OCI-LY7 (cell line): ENCODE results near the gene HNMT. TPM values are rescaled to one million over a fixed set of nuclear protein-coding genes. Genes with fewer than 3 reads are reported as not detected.

Experiments used
- BruUV-seq: library from RNA; stranded (reverse); fragments of 400-500 nt; replicated peaks from 2 replicates; lab custom pipeline; 2021; lab: Mats Ljungman, UMichigan
- CTCF ChIA-PET: fragments of 300-600 bp; sonication (Branson Sonifier 250); formaldehyde crosslinking; loops from one replicate; lab custom pipeline; 2022; ENCODE audit warnings: antibody characterized with exemption; ENCODE audit not compliant: unreplicated experiment; lab: Charles Lee
- POLR2A ChIA-PET: fragments of 300-600 bp; sonication (Branson Sonifier 250); formaldehyde crosslinking; loops from one replicate; lab custom pipeline; 2022; ENCODE audit warnings: antibody characterized with exemption; lab: Charles Lee
- DNase-seq: peaks from one replicate; pipeline ENCODE4 v3.0.0-alpha.2; 2015; ENCODE audit warnings: low spot score
- H2AFZ ChIP-seq: fragments of 200-600 bp; sonication (generic), shearing (Covaris generic); 2 replicates; pipeline ENCODE4 v1.6.1; 2014; ENCODE audit warnings: mild to moderate bottlenecking, antibody characterized with exemption, low read length, moderate library complexity
- H3K27ac ChIP-seq: fragments of 200-600 bp; sonication (generic); 2 replicates; pipeline ENCODE4 v1.5.1; 2014; ENCODE audit warnings: mixed run types, low read depth, mild to moderate bottlenecking, moderate library complexity, low read length, inconsistent platforms; ENCODE audit not compliant: poor library complexity, severe bottlenecking
- H3K36me3 ChIP-seq: fragments of 200-600 bp; sonication (generic); 2 replicates; pipeline ENCODE4 v1.6.1; 2014; ENCODE audit warnings: mild to moderate bottlenecking, antibody characterized with exemption, low read length, moderate library complexity, mixed read lengths; ENCODE audit not compliant: insufficient read depth
- H3K4me1 ChIP-seq: fragments of 200-600 bp; sonication (generic); 2 replicates; pipeline ENCODE4 v1.5.1; 2014; ENCODE audit warnings: mild to moderate bottlenecking, low read length; ENCODE audit not compliant: insufficient read depth, poor library complexity, severe bottlenecking
- H3K4me2 ChIP-seq: fragments of 200-600 bp; sonication (generic); 2 replicates; pipeline ENCODE4 v1.6.1; 2014; ENCODE audit warnings: mild to moderate bottlenecking, low read length
- H3K4me3 ChIP-seq: fragments of 200-600 bp; sonication (generic); 2 replicates; pipeline ENCODE4 v1.5.1; 2014; ENCODE audit warnings: mild to moderate bottlenecking, low read depth, low read length; ENCODE audit not compliant: poor library complexity, severe bottlenecking
- H3K79me2 ChIP-seq: fragments of 200-600 bp; sonication (generic); 2 replicates; pipeline ENCODE4 v1.6.1; 2016; ENCODE audit warnings: low read depth, mild to moderate bottlenecking, low read length, moderate library complexity, mixed read lengths; ENCODE audit not compliant: insufficient read depth
- H3K9me2 ChIP-seq: fragments of 200-600 bp; sonication (generic); 2 replicates; pipeline ENCODE4 v1.6.1; 2016; ENCODE audit warnings: mild to moderate bottlenecking, low read length, mixed read lengths; ENCODE audit not compliant: insufficient read depth
- H3K9me3 ChIP-seq: fragments of 200-600 bp; sonication (generic); 2 replicates; pipeline ENCODE4 v1.6.1; 2014; ENCODE audit warnings: mild to moderate bottlenecking, mixed run types, low read length, mixed read lengths
- H4K20me1 ChIP-seq: fragments of 200-600 bp; sonication (generic); 2 replicates; pipeline ENCODE4 v1.6.1; 2014; ENCODE audit warnings: mild to moderate bottlenecking, antibody characterized with exemption, low read length, moderate library complexity, mixed read lengths; ENCODE audit not compliant: insufficient read depth
- EZH2phosphoT487 ChIP-seq: fragments of 200-600 bp; sonication (generic); IDR thresholded peaks from 2 replicates; pipeline ENCODE4 v1.6.1; 2018; ENCODE audit warnings: low read depth, borderline replicate concordance, mild to moderate bottlenecking, mixed run types, antibody characterized with exemption, low read length, moderate library complexity, mixed read lengths
- intact Hi-C: fragments of 100-400 bp; cut with micrococcal nuclease; formaldehyde crosslinking; loops from one replicate; pipeline ENCODE4 v1.10.0; 2022; ENCODE audit not compliant: unreplicated experiment
- total RNA-seq, 2 experiments: library from RNA; depleted of rRNA in 1 of 2; stranded (reverse); fragments of >200 nt in 1 of 2; shearing (Covaris generic) in 1 of 2; gene quantifications; 2 replicates each; pipeline ENCODE4 v1.2.3, GENCODE V29; 2014 to 2022
- TF ChIP-seq, protein P1 (sequence below): fragments of 200-600 bp; sonication (generic); conservative IDR thresholded peaks from 2 replicates; pipeline ENCODE4 v1.5.1; 2014; ENCODE audit warnings: mild to moderate bottlenecking, antibody characterized with exemption, low read length, moderate library complexity, mixed read lengths

HNMT gene
- total RNA-seq, 2 experiments from 2014 or later, result not detected

DNA sequence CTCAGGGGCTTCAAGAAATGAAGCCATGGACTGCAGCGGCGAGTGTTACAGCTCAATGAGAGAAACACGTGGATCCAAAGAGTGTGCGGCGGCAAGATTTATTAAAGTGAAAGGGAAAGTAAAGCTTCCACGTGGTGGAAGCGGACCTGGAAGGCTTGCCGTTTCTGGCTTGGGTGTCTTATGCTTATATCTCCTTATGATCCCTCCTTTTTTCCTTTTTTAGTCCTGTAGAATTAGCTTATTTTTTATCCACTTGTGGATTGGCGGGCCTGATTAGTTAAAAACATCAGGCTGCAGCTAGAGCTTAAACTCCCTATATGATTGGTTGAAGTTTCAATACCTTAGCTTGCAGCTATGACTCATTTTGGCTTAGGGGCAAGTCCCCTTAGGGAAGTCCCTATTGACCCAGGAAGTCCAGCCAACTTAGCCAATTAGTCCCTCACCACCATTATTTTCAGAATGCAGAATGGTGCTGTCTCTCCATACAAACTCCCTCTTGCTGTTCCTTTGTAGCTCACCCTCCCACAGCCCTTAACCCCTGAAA lies 11.6 kb upstream of the HNMT start:
- BruUV-seq, result no TSS peak
- intact Hi-C loops, result no loop called here
- Histone ChIP-seq H3K9me3 (no peaks in the 10 kb centered on the region), H3K36me3 (no peaks in the 10 kb centered on the region), H2AFZ (no peak overlapping the region), H3K9me2 (no peaks in the 10 kb centered on the region), H4K20me1 (no peaks in the 10 kb centered on the region), H3K4me1 (no peaks in the 10 kb centered on the region), H3K27ac (no peak overlapping the region), H3K4me2 (no peak overlapping the region), H3K4me3 (no peak overlapping the region), H3K79me2 (no peaks in the 10 kb centered on the region)
- no peak for DNase-seq
- POLR2A ChIA-PET, result interaction anchor here (0.6 to 0.7 kb wide), 3 partner anchors 144 to 260 kb away, joined by 3 read pairs; no protein-coding TSS in a partner anchor
- CTCF ChIA-PET, result no interaction called here
- no peak for TF ChIP-seq EZH2phosphoT487

DNA sequence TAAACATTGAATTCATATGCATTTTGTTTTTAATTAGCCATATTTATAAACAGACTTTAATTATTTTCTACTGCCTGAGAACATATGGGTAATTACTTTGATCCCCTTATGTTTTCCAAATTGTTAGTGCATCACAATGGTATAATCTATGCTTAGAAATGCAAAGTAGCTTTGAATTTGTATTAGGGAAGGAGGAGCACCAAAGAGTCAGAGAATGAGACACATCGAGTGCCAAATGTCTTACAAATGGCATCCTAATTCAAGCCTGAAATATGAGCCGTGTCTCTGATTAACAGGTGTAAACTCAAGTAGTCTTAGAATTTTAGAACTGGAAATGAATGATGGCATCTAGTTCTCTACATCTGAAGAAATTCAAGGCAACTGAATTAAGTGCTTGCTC lies 8.7 kb upstream of the HNMT start:
- H3K4me3 ChIP-seq, result no peak overlapping the region
- ChIA-PET CTCF (no interaction called here), POLR2A (no interaction called here)
- H3K79me2 ChIP-seq, result no peaks in the 10 kb centered on the region
- BruUV-seq, result no TSS peak
- no peak overlapping the region for H3K27ac ChIP-seq
- H3K4me1 ChIP-seq, result no peaks in the 10 kb centered on the region
- TF ChIP-seq EZH2phosphoT487, result no peak
- TF ChIP-seq, protein P1, sequence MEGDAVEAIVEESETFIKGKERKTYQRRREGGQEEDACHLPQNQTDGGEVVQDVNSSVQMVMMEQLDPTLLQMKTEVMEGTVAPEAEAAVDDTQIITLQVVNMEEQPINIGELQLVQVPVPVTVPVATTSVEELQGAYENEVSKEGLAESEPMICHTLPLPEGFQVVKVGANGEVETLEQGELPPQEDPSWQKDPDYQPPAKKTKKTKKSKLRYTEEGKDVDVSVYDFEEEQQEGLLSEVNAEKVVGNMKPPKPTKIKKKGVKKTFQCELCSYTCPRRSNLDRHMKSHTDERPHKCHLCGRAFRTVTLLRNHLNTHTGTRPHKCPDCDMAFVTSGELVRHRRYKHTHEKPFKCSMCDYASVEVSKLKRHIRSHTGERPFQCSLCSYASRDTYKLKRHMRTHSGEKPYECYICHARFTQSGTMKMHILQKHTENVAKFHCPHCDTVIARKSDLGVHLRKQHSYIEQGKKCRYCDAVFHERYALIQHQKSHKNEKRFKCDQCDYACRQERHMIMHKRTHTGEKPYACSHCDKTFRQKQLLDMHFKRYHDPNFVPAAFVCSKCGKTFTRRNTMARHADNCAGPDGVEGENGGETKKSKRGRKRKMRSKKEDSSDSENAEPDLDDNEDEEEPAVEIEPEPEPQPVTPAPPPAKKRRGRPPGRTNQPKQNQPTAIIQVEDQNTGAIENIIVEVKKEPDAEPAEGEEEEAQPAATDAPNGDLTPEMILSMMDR, result no peak
- no peaks in the 10 kb centered on the region for H4K20me1 ChIP-seq
- H3K9me2 ChIP-seq, result no peaks in the 10 kb centered on the region
- no peak overlapping the region for H2AFZ ChIP-seq
- no peak overlapping the region for H3K4me2 ChIP-seq
- no peak for DNase-seq
- no peaks in the 10 kb centered on the region for H3K9me3 ChIP-seq
- intact Hi-C loops, result no loop called here
- no peaks in the 10 kb centered on the region for H3K36me3 ChIP-seq

DNA sequence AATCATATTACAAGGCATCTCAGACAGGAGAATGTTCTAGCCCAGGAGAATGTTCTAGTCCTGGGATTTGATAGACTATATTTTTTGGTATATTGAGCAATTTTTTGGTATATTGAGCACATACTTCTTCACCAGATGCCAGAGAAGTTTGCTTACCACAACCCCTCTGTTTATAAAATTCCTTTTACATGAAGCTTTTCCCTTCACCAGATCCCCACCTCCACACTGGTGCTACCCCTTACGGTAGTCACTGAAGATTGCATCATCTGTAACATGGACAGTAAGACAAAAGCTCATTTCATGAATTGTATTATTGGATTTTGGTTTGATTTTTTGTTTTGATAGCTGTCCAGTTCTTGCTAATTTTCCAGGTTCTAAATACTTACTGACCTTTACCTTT lies 7.2 kb upstream of the HNMT start:
- Histone ChIP-seq H3K4me2 (no peak overlapping the region), H3K4me1 (no peaks in the 10 kb centered on the region), H3K36me3 (no peaks in the 10 kb centered on the region), H3K27ac (no peak overlapping the region), H4K20me1 (no peaks in the 10 kb centered on the region), H3K79me2 (no peaks in the 10 kb centered on the region), H3K4me3 (no peak overlapping the region), H3K9me2 (no peaks in the 10 kb centered on the region), H2AFZ (no peak overlapping the region), H3K9me3 (no peaks in the 10 kb centered on the region)
- CTCF ChIA-PET, result interaction anchor here (0.5 kb wide), 1 partner anchor 231 kb away, joined by 3 read pairs; no protein-coding TSS in a partner anchor
- no peak for DNase-seq
- intact Hi-C loops, result no loop called here
- BruUV-seq, result no TSS peak
- POLR2A ChIA-PET, result no interaction called here
- no peak for TF ChIP-seq EZH2phosphoT487
- TF ChIP-seq, protein P1, result no peak
